ENCODE measurements around the gene CELF5. TPM values are rescaled to one million over a fixed set of nuclear protein-coding genes. Genes with fewer than 3 reads are reported as not detected.

Gene CELF5
- total RNA-seq, 2 donors from 2014 or later = 0.42 to 0.57 TPM

DNA sequence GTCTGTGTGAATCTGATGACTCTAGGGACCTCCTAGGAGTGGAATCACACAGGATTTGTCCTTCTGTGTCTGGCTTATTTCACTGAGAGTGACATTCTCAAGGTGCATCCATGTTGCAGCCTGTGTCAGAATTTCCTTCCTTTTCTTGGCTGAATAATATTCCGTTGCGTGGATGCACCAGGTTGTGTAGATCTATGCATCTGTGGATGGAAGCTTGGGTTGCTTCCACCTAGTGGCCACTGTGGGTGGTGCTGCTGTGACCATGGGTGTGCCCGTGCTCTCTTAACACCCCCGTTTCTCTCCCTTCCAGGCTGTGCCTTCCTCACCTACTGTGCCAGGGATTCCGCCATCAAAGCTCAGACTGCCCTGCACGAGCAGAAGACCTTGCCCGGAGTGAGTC, 26.2 kb downstream of the CELF5 start:
- peak; percentile 71 for ATAC-seq

DNA sequence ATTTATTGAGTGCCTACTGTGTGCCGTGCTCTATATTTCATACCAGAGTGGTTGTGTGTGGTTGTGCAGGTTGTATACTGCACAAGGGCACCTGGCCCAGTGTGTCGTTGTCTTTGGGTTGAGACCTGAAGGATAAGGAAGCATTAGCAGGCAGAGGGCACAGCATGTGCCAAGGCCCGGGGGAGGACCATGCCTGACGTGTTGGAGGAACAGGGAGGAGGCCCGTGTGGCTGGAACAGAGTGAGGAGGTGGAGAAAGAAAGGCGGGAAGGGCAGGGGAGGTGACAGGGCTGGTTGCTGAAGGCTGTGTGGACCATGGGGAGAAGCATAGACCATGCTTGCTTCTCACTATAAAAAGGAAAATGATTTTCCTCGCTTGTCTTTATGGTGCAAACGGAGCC, 26.8 kb downstream of the CELF5 start:
- Mint-ChIP-seq H3K27ac (no peak overlapping the region), H3K36me3 (ENCODE audit: low read depth) (peaks cover 2% of the 10 kb centered on the region), H3K4me3 (no peak overlapping the region), H3K27me3 (peaks cover 19% of the 10 kb centered on the region), H3K4me1 (peaks cover 3% of the 10 kb centered on the region)
- no peak for DNase-seq
- ATAC-seq = no peak
- H3K9me3 ChIP-seq (ENCODE audit: control insufficient read depth, low read length, poor library complexity, severe bottlenecking) = peaks cover 4% of the 10 kb centered on the region

More for the DNA sequence above, 26.2 kb downstream of the CELF5 start:
- Mint-ChIP-seq H3K36me3 (ENCODE audit: low read depth) (peaks cover 2% of the 10 kb centered on the region), H3K4me1 (peaks cover 3% of the 10 kb centered on the region), H3K27ac (no peak overlapping the region), H3K27me3 (peaks cover 19% of the 10 kb centered on the region), H3K4me3 (no peak overlapping the region)
- DNase-seq = peak in 1 of 3 donors; percentile 38
- H3K9me3 ChIP-seq (ENCODE audit: control insufficient read depth, low read length, poor library complexity, severe bottlenecking) = peaks cover 4% of the 10 kb centered on the region

DNA sequence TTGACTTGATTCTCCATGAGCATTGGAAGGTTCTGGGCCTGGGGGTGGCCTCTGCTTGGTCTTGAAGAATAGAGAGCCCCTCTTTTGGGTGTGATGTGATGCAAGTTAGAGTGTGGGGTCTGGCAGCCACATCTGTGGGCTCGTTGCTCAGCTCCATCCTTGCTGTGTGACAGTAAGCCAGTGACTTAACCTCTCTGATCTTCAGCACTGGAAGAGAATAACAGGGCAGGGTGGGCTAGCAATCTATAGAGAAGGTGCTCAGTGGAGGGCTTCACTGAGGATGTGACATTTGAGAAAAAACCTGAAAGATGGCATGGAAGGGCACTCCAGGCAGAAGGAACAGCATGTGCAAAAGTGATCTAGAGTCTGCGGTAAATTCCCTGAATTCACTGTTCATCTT, 28.2 kb downstream of the CELF5 start:
- Mint-ChIP-seq H3K27me3 (peaks cover 19% of the 10 kb centered on the region), H3K4me3 (no peak overlapping the region), H3K27ac (no peak overlapping the region), H3K4me1 (peaks cover 3% of the 10 kb centered on the region), H3K36me3 (ENCODE audit: low read depth) (peaks cover 2% of the 10 kb centered on the region)
- H3K9me3 ChIP-seq (ENCODE audit: control insufficient read depth, low read length, poor library complexity, severe bottlenecking) = peaks cover 4% of the 10 kb centered on the region
- ATAC-seq (no peak), DNase-seq (no peak)

DNA sequence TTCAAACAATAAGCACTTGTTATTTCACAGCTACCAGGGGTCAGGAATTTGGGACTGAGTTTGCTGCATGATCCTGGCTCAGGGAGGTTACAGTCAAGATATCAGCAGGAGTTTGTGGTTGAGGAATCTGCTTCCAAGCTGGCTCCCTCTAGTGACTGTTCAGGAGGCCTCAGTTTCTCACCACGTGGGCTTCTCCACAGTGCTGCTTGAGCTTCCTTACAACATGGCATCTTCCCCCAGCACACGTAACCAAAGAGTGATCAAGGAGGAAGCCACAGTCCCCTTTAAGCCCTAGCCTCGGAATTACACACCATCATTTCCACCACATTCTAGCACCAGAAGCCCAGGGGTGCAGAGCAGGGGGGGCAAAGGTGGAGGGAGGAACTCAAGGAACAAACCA, 28.8 kb downstream of the CELF5 start:
- peaks cover 19% of the 10 kb centered on the region for H3K27me3 Mint-ChIP-seq
- H3K27ac Mint-ChIP-seq = no peak overlapping the region
- ATAC-seq (no peak), DNase-seq (no peak)
- H3K4me1 Mint-ChIP-seq = peaks cover 3% of the 10 kb centered on the region
- H3K9me3 ChIP-seq (ENCODE audit: control insufficient read depth, low read length, poor library complexity, severe bottlenecking) = peaks cover 4% of the 10 kb centered on the region
- H3K4me3 Mint-ChIP-seq = no peak overlapping the region
- peaks cover 2% of the 10 kb centered on the region for H3K36me3 Mint-ChIP-seq (ENCODE audit: low read depth)

DNA sequence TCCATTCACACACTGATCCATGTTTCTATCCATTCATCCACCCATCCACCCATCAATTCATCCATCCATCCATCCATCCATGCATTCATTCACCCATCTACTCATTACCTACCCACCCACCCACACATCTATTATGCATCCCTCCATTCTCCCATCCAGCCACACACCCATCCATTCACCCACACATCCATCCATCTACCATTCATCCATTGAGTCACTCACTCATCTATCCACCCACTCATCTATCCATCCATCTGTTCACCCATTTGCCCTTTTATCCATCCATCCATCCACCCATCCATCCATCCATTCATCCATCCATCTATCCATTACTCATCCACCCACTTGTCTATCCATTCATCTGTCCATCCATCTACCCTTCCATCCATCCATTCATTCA, 30.1 kb downstream of the CELF5 start:
- H3K27me3 Mint-ChIP-seq = peaks cover 21% of the 10 kb centered on the region
- no peaks in the 10 kb centered on the region for H3K4me1 Mint-ChIP-seq
- H3K9me3 ChIP-seq (ENCODE audit: control insufficient read depth, low read length, poor library complexity, severe bottlenecking) = peaks cover 4% of the 10 kb centered on the region
- DNase-seq = no peak
- no peak for ATAC-seq
- H3K4me3 Mint-ChIP-seq = no peak overlapping the region
- H3K36me3 Mint-ChIP-seq (ENCODE audit: low read depth) = peaks cover 2% of the 10 kb centered on the region
- H3K27ac Mint-ChIP-seq = no peak overlapping the region

DNA sequence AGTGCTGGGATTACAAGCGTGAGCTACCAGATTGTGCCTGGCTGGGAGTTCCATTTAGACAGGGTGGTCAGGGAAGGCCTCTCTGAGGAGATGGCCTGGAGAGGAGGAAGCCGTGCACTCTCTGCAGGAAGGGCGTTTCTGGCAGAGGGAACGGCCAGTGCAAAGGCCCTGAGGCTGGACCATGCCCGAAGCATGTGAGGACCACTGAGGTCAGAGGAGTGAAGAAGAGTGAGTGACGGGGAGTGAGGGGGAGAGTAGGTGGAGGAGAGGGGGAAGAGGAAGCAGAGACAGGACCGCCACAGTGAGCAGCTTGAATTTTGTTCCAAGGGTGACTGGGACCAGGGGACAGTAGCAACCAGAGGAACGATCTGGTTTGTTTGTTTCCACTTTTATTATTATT, 32.6 kb downstream of the CELF5 start:
- H3K4me1 Mint-ChIP-seq = no peaks in the 10 kb centered on the region
- H3K4me3 Mint-ChIP-seq = no peak overlapping the region
- H3K36me3 Mint-ChIP-seq (ENCODE audit: low read depth) = peaks cover 2% of the 10 kb centered on the region
- no peak for DNase-seq
- H3K27me3 Mint-ChIP-seq = peaks cover 13% of the 10 kb centered on the region
- peaks cover 4% of the 10 kb centered on the region for H3K9me3 ChIP-seq (ENCODE audit: control insufficient read depth, low read length, poor library complexity, severe bottlenecking)
- ATAC-seq = no peak
- H3K27ac Mint-ChIP-seq = no peak overlapping the region

DNA sequence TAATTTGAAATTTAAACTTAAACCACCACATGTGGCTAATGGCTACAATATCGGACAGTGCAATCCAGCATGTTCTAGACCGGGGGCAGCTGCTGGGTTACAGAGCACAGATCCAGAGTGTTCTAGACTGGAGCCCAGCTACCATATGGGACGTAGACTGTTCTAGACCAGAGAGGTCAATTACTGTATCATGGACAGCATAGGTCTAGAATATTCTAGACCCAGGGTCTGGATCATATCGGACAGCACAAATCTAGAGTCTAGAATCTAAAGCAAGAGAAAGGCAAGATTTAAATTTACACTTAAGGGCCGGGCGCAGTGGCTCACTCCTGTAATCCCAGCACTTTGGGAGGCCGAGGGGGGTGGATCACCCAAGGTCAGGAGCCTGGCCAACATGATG, 37.9 kb downstream of the CELF5 start:
- ATAC-seq = no peak
- Mint-ChIP-seq H3K27me3 (peaks cover 20% of the 10 kb centered on the region), H3K36me3 (ENCODE audit: low read depth) (peaks cover 2% of the 10 kb centered on the region), H3K4me3 (no peak overlapping the region), H3K27ac (no peak overlapping the region), H3K4me1 (no peaks in the 10 kb centered on the region)
- no peak for DNase-seq
- no peaks in the 10 kb centered on the region for H3K9me3 ChIP-seq (ENCODE audit: control insufficient read depth, low read length, poor library complexity, severe bottlenecking)

DNA sequence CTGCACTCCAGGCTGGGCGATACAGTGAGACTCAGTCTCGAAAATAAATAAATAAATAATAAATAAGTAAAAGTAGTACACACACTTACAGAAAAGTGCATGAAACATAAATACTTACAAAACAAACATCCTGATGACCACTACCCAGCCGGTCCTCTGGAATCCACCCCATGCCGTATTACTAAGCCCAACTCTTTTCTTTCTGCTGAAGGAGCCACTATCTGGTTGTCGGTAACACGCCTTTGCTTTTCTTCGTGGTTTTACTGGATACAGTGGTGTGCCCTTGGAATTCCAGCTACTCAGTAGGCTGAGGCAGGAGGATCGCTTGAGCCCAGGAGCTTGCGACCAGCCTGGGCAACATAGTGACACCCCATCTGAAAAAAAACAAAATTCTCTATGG, 39.4 kb downstream of the CELF5 start:
- H3K36me3 Mint-ChIP-seq (ENCODE audit: low read depth) = peaks cover 2% of the 10 kb centered on the region
- no peak for DNase-seq
- H3K4me1 Mint-ChIP-seq = peaks cover 2% of the 10 kb centered on the region
- ATAC-seq = no peak
- no peaks in the 10 kb centered on the region for H3K9me3 ChIP-seq (ENCODE audit: control insufficient read depth, low read length, poor library complexity, severe bottlenecking)
- H3K27ac Mint-ChIP-seq = no peak overlapping the region
- H3K4me3 Mint-ChIP-seq = no peak overlapping the region
- peaks cover 31% of the 10 kb centered on the region for H3K27me3 Mint-ChIP-seq

DNA sequence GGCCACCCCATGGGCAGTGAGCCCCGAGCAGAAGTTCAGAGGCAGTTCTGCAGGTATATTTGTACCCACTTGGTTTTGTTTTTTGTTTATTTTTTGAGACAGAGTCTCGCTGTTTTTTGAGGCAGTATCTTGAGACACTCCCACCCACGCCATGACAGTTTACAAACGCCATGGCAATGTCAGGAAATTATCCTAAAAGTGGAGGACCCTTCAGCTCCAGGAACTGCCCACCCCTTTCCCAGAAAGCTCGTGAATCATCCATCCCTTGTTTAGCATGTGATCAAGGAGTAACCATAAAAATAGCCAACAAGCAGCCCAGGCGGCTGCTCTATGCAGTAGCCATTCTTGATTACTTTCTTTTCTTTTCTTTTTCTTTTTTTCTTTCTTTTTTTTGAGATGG, 41.0 kb downstream of the CELF5 start:
- peaks cover 36% of the 10 kb centered on the region for H3K27me3 Mint-ChIP-seq
- peak overlapping the region; percentile 12 for H3K4me3 Mint-ChIP-seq
- peaks cover 6% of the 10 kb centered on the region for H3K4me1 Mint-ChIP-seq
- peaks cover 2% of the 10 kb centered on the region for H3K36me3 Mint-ChIP-seq (ENCODE audit: low read depth)
- H3K27ac Mint-ChIP-seq = no peak overlapping the region
- DNase-seq (no peak), ATAC-seq (no peak)
- no peaks in the 10 kb centered on the region for H3K9me3 ChIP-seq (ENCODE audit: control insufficient read depth, low read length, poor library complexity, severe bottlenecking)

DNA sequence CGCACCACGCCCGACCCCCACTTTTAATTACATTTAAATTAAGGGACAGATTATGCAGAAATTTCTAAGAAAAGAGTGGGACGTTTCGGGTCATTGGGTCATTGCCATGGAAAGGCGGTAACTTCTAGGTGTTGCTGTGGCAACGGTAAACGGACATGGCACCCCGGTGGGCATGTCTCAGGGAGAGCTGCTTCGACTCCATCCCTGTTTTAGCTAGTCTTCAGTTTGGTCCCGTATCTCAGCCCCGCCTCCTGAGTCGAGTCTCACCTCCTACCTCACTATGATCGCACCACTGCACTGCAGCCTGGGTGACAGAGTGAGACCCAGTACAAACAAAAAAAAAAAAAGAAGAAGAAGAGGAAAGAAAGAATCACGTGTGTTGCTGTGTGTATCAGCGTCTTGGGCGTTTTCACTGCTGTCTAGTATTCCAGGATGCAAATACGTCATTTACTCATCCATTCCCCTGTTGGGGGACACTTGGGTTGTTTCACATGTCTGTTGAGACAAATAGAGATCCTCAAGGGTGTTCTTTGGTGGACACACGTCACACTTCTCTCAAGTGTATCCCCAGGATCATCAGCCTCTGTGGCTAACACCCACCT, 41.7 kb downstream of the CELF5 start:
- peaks cover 6% of the 10 kb centered on the region for H3K4me1 Mint-ChIP-seq
- peaks cover 36% of the 10 kb centered on the region for H3K27me3 Mint-ChIP-seq
- H3K27ac Mint-ChIP-seq = no peak overlapping the region
- DNase-seq (no peak), ATAC-seq (no peak)
- H3K4me3 Mint-ChIP-seq = peak overlapping the region; percentile 10
- no peaks in the 10 kb centered on the region for H3K9me3 ChIP-seq (ENCODE audit: control insufficient read depth, low read length, poor library complexity, severe bottlenecking)
- peaks cover 2% of the 10 kb centered on the region for H3K36me3 Mint-ChIP-seq (ENCODE audit: low read depth)

DNA sequence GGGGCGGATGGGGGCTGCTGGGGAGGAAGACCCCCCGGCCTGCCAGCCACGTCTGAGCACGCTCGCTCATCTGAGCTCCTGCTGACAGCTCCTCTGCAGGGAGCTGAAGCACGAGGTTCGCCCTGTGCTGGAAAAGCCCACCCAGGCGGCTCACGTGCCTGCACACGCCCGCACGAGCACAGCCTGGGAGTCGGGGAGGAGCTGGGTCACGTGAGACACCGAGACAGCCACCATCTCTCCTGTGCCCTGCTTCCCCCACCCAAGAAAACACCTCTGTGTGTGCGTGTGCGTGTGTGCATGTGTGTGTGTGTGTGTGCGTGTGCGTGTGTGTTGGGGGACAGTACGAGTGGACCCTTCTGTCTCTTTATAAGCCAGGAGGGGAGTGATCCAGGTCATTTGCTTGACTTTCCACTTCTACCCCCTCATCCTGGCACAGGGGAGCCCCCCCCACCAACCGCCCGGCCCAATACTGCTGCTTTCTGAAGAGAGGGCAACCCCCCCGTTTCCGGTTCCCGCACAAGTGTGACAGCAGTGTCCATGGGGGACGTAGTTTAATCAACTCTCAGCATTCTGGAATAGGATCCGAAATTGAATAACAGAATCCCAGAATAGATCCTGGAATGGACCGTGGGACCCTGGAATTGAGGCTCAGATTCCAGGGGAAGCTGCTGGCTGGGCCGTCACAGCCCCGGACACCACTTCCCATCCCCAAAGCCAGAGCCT, 42.5 kb downstream of the CELF5 start:
- peaks cover 2% of the 10 kb centered on the region for H3K36me3 Mint-ChIP-seq (ENCODE audit: low read depth)
- no peak for DNase-seq
- H3K9me3 ChIP-seq (ENCODE audit: control insufficient read depth, low read length, poor library complexity, severe bottlenecking) = no peaks in the 10 kb centered on the region
- ATAC-seq = no peak
- peaks cover 6% of the 10 kb centered on the region for H3K4me1 Mint-ChIP-seq
- H3K27me3 Mint-ChIP-seq = peaks cover 44% of the 10 kb centered on the region
- H3K4me3 Mint-ChIP-seq = no peak overlapping the region
- H3K27ac Mint-ChIP-seq = no peak overlapping the region

DNA sequence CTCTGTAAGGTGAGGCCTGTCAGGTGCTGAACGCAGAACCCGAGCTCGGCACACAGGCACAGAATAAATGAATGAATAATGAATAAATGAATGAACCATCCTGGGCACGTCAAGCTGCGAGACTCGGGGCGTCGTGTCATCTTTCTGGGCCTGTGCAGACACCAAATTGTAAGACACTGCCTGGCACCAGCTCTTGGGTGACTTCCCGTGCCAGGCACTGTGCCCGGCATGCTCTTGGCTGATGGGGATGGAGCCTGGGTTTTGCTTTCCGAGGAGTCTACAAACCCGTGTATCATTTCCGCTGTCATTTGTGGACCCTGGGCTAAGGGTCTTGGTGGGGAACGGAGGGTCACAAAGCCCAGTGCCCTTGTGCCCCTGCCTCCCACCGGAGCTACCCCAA, 43.9 kb downstream of the CELF5 start:
- H3K9me3 ChIP-seq (ENCODE audit: control insufficient read depth, low read length, poor library complexity, severe bottlenecking) = no peaks in the 10 kb centered on the region
- Mint-ChIP-seq H3K4me3 (no peak overlapping the region), H3K27me3 (peaks cover 44% of the 10 kb centered on the region), H3K4me1 (peaks cover 6% of the 10 kb centered on the region), H3K36me3 (ENCODE audit: low read depth) (peaks cover 2% of the 10 kb centered on the region), H3K27ac (no peak overlapping the region)
- ATAC-seq (no peak), DNase-seq (no peak)

DNA sequence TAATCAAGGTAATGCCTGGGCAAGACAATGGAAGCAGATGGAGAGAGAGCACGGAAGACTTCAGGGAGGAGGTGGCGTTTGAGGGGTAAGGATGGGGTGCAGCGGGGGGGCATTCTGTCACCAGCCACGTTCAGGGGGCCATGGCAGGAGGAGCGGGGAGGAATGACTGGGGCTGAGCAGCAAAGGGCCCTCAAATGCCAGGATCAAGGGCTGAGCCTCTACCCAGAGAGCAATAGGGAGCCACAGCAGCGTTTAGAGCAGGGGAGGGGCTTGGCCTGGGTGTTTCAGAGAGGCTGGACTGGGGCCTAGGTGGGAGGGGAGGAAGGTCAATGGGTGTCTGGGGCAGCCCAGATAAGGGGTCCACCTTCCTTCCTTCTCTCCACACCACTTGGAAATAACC, 44.3 kb downstream of the CELF5 start:
- H3K9me3 ChIP-seq (ENCODE audit: control insufficient read depth, low read length, poor library complexity, severe bottlenecking) = no peaks in the 10 kb centered on the region
- ATAC-seq = no peak
- Mint-ChIP-seq H3K4me3 (no peak overlapping the region), H3K27me3 (peaks cover 44% of the 10 kb centered on the region), H3K4me1 (peaks cover 6% of the 10 kb centered on the region), H3K27ac (no peak overlapping the region), H3K36me3 (ENCODE audit: low read depth) (peaks cover 2% of the 10 kb centered on the region)
- DNase-seq = no peak
